Thyroid gland (tissue), 4 donors: Measurements from ENCODE around the gene CSPG4. TPM values are rescaled to one million over a fixed set of nuclear protein-coding genes. Genes with fewer than 3 reads are reported as not detected.

Experiments used
- DNase-seq, 2 donors: peaks; one replicate each; pipeline ENCODE4 v3.0.0-alpha.2; 2019
- H3K27ac ChIP-seq, 3 donors: fragments of 200-600 bp; sonication (generic); 1 replicate in 2 of 3; 2 replicates in 1 of 3; pipeline ENCODE4 v1.5.1; 2016 to 2019; ENCODE audit warnings: mild to moderate bottlenecking in 1 of 3, moderate library complexity in 1 of 3
- H3K27me3 ChIP-seq: fragments of 200-600 bp; sonication (generic); one replicate; pipeline ENCODE4 v1.5.1; 2019
- H3K36me3 ChIP-seq, 2 donors: fragments of 200-600 bp; sonication (generic); one replicate each; pipeline ENCODE4 v1.5.1; 2016 to 2019
- H3K4me1 ChIP-seq, 2 donors: fragments of 200-600 bp; sonication (generic); one replicate each; pipeline ENCODE4 v1.5.1; 2017 to 2019
- H3K4me3 ChIP-seq, 3 donors: fragments of 200-600 bp; sonication (generic); replicated peaks in 1 of 3; 1 replicate in 2 of 3; 2 replicates in 1 of 3; pipeline ENCODE4 v1.5.1; 2016; ENCODE audit warnings: mild to moderate bottlenecking in 1 of 3
- H3K9me3 ChIP-seq: fragments of 200-600 bp; sonication (generic); one replicate; pipeline ENCODE4 v1.5.1; 2017
- POLR2A ChIP-seq, 2 donors: fragments of 450-650 bp; IDR thresholded peaks; one replicate each; pipeline ENCODE4 v1.6.1; 2017; ENCODE audit warnings: antibody characterized with exemption in 2 of 2, mild to moderate bottlenecking in 2 of 2, moderate library complexity in 1 of 2
- WGBS, 2 donors: methylation state at CpG; one replicate each; pipeline ENCODE4 v1.1.5; 2017; 5-methylcytosine and 5-hydroxymethylcytosine counted together
- intact Hi-C: fragments of 100-400 bp; cut with DNase I; formaldehyde crosslinking; loops from one replicate; pipeline ENCODE4 v1.15.1; 2023
- total RNA-seq, 4 donors: library from RNA; depleted of rRNA; stranded (reverse); fragments of >200 nt; gene quantifications; one replicate each; pipeline ENCODE4 v1.2.3, GENCODE V29; 2016
- TF ChIP-seq, protein P1 (sequence below), 6 experiments: fragments of 200-600 bp in 3 of 6; fragments of 450-650 bp in 3 of 6; sonication (generic) in 3 of 6; IDR thresholded peaks; one replicate each; pipeline ENCODE4 v1.5.1; 2016 to 2019; ENCODE audit warnings: antibody characterized with exemption in 6 of 6, mild to moderate bottlenecking in 2 of 6, inconsistent platforms in 1 of 6, moderate library complexity in 1 of 6

The CSPG4 gene
- total RNA-seq, 4 donors from 2014 or later, result 2.4 to 10.5 (median 3.2) TPM

DNA sequence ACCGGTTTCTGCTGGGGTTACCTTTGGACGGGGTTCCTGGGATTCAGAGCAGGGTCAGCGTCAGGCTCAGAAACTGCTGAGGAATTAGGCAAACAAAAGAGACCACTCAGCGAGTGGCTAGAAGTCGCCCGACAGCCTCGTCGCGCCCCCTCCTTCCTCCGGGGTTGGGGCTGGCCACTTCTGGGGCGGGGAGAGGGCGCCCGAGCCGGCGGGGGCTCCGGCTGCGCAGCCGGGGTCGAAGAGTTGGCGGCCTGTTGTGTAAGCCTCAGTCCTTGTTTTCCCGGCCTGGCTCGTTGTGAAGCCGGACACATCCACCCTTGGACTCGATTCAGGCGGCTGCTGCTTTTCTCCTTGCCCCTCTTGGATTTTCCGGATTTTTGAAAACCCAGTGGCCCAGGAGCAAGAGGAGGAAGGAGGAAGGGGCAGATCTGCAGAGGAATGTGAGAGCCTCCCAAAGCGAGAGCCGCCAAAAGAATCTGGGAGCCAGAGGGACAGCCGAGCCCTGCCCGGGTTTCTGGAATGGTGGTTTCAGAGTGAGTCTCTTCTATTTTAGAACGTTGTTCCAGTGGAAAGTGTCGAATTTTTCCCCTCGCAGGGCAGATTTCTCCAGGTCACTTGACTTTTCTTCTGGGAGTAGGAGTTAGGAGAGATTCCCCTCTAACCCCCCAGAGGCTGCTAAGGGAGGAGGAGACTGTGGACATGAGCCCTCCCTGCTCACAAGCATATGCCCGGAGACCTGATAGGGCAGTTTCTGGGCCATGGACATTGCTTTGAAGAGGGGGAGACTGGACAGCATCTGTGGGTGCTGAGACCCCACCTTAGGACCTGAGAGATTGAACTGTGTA lies 64.3 kb downstream of the CSPG4 start:
- WGBS, 2 donors, result 1 to 2% methylated on average over 22 to 25 of the region's 34 CpGs
- no peaks in the 10 kb centered on the region for H3K9me3 ChIP-seq

DNA sequence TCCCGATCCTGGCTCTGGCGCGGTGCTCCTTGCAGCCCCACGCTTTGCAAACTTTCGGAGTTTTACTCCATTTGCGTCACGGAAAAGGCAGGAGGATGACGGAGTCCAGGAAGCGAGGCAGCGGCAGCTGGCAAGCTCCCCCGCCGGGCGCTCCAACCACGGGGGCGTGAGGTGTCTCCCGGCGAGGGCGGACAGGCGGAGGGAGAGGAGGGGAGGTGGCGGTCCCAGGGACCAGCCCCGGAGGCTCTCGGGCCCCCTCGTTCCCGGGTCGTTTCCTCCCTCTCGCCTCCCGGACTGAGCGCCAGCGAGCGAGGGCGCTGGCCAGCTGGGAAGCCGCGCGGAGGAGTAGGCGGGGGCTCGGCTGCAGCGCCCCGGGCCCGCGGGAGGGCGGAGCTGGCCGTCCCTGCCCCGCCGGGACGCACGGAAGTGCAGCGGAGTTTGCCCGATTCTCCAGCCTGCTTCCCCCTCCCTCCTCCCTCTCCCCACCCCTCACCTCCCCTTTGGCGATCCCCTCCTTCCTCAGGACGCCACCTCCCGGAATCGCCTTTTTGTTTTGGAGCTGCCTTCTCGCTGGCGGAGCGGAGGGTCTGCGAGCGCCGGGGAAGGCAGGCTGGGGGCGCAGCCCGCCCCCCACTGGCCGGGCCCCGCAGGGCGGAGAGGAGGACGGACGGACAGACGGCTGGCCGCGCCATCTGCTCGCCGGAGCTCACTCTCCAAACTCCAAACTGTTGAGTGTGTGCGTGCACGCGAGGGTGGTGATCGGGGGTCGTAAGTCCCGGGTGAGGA lies 65.1 kb downstream of the CSPG4 start, which contains the start of gene SNX33:
SNX33 (plus strand) TSS at position 543 of the 786 bp plus-strand sequence. CDS start 1,191 bp downstream, outside the sequence.
- intact Hi-C loops, result loop anchor here (5.0 kb wide), 1 partner anchor 190 kb away; no protein-coding TSS in a partner anchor

More for the DNA sequence above, 64.3 kb downstream of the CSPG4 start:
- Histone ChIP-seq H3K4me1 (peaks cover 43 to 61% of the 10 kb centered on the region in 2 donors), H3K27ac (peak overlapping the region; percentile 55 to 96 (median 82)), H3K4me3 (peak overlapping the region; percentile 83 to 90 (median 87)), H3K27me3 (no peaks in the 10 kb centered on the region), H3K36me3 (peaks cover 0 to 7% of the 10 kb centered on the region in 2 donors)
- intact Hi-C loops, result loop anchor here (5.0 kb wide), 1 partner anchor 191 kb away; no protein-coding TSS in a partner anchor
- peak; percentile 54 to 59 for DNase-seq
- TF ChIP-seq, protein P1, sequence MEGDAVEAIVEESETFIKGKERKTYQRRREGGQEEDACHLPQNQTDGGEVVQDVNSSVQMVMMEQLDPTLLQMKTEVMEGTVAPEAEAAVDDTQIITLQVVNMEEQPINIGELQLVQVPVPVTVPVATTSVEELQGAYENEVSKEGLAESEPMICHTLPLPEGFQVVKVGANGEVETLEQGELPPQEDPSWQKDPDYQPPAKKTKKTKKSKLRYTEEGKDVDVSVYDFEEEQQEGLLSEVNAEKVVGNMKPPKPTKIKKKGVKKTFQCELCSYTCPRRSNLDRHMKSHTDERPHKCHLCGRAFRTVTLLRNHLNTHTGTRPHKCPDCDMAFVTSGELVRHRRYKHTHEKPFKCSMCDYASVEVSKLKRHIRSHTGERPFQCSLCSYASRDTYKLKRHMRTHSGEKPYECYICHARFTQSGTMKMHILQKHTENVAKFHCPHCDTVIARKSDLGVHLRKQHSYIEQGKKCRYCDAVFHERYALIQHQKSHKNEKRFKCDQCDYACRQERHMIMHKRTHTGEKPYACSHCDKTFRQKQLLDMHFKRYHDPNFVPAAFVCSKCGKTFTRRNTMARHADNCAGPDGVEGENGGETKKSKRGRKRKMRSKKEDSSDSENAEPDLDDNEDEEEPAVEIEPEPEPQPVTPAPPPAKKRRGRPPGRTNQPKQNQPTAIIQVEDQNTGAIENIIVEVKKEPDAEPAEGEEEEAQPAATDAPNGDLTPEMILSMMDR (IDR thresholded peaks at IDR 0.05), result no peak
- peak in 1 of 2 donors; percentile 4 for TF ChIP-seq POLR2A (IDR thresholded peaks at IDR 0.05)

DNA sequence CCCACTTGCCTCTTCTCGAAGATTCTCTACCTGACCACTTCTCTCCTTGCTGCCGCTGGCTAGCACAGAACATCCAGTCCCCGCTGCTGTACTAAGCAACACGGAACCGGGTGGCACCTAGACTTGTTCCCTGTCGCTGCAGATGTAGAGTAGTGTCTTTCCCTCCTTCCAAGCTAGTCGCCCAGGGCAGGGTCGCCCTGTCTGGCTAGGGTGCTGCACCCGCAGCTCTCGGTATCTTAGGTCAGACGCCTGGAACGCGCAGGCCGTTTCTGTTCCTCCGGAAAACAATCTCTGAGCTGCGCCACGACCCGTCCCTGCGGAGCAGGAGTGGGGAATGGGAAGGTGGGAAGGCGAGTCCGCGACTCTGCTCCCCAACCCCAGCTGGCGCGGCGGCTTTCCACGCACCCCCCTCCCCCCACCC lies 65.7 kb downstream of the CSPG4 start:
- peak overlapping the region; percentile 55 to 96 (median 82) for H3K27ac ChIP-seq
- 0% methylated on average over 7 to 15 of the region's 26 CpGs for WGBS, 2 donors
- peak in 1 of 2 donors; percentile 46 for TF ChIP-seq POLR2A (IDR thresholded peaks at IDR 0.05)
- TF ChIP-seq, protein P1 (IDR thresholded peaks at IDR 0.05), result no peak
- intact Hi-C loops, result loop anchor here (5.0 kb wide), 1 partner anchor 190 kb away; no protein-coding TSS in a partner anchor
- no peaks in the 10 kb centered on the region for H3K27me3 ChIP-seq
- H3K9me3 ChIP-seq, result no peaks in the 10 kb centered on the region
- H3K4me3 ChIP-seq, result peak overlapping the region; percentile 83 to 90 (median 87)
- peaks cover 0 to 7% of the 10 kb centered on the region in 2 donors for H3K36me3 ChIP-seq
- DNase-seq, result peak; percentile 66 to 67
- peaks cover 36 to 49% of the 10 kb centered on the region in 2 donors for H3K4me1 ChIP-seq

More for the DNA sequence above, 65.1 kb downstream of the CSPG4 start, which contains the start of gene SNX33:
- WGBS, 2 donors, result 0% methylated on average over 20 to 42 of the region's 76 CpGs
- Histone ChIP-seq H3K27ac (peak within 1 kb of the TSS; percentile 55 to 96 (median 82)), H3K4me1 (peaks cover 41 to 53% of the 10 kb centered on the region in 2 donors), H3K4me3 (peak within 1 kb of the TSS; percentile 83 to 90 (median 87)), H3K27me3 (no peaks in the 10 kb centered on the region), H3K36me3 (peaks cover 0 to 7% of the 10 kb centered on the region in 2 donors), H3K9me3 (no peaks in the 10 kb centered on the region)
- TF ChIP-seq, protein P1 (IDR thresholded peaks at IDR 0.05), result peak in 4 of 6 experiments; percentile 31 to 47 (median 42)
- TF ChIP-seq POLR2A (IDR thresholded peaks at IDR 0.05), result peak; percentile 68 to 89
- peak; percentile 81 to 82 for DNase-seq

DNA sequence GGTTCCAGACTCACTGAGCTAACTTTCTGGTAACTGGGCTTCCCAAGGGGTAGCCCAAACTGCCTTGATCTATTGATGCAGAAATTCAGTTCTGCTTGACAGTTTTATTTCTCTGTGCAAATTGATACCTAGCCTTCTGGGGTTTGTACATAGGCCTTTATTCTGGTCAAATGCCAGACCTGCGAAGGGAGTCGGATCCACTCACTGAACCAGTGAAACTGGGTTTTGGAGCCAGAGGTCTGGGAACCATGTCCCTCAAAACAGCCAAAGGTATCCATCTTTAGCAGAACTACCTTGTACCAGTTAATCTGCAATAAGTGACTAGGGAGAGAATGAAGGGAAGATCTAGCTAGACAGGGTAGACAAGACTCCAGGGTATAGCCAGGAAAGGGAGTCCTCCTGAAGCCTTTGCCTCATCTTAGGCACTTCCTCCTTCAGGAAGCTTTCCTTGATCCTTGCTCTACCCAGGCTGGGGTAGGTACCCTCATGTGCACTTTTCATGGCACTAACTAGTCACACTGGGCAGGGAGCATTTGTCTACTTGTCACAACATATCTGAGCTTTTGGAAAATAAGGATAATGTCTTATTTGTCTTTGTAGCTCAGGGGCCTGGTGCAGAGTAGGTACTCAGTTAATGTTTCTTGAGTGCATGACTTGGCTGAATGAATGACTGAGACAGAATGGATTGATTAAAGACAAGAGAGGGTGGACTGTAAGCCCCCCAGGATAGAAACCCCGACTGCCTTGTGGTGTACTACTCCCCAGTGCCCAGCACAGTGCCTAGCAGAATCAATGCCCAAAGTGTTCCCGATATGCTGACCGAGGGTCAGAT lies 66.3 kb downstream of the CSPG4 start:
- WGBS, 2 donors, result 22 to 38% methylated on average over 5 of the region's 5 CpGs
- Histone ChIP-seq H3K27me3 (no peaks in the 10 kb centered on the region), H3K4me1 (peaks cover 30 to 48% of the 10 kb centered on the region in 2 donors), H3K9me3 (no peaks in the 10 kb centered on the region), H3K27ac (peak overlapping the region; percentile 55 to 96 (median 82)), H3K4me3 (peak overlapping the region; percentile 83 to 90 (median 87)), H3K36me3 (peaks cover 0 to 7% of the 10 kb centered on the region in 2 donors)
- peak; percentile 38 to 55 for DNase-seq
- intact Hi-C loops, result loop anchor here (5.0 kb wide), 1 partner anchor 189 kb away; no protein-coding TSS in a partner anchor
- TF ChIP-seq, protein P1 (IDR thresholded peaks at IDR 0.05), result no peak
- no peak for TF ChIP-seq POLR2A (IDR thresholded peaks at IDR 0.05)
